MCF 10A (cell line): ENCODE data around the gene FGF18. TPM values are rescaled to one million over a fixed set of nuclear protein-coding genes. Genes with fewer than 3 reads are reported as not detected.
"Not testable (repeated sequence)": the region's sequence is repeated elsewhere in the genome, so short reads cannot be mapped to it uniquely, and the experiment has no call there.

Source experiments
- BruUV-seq: library from RNA; stranded (reverse); fragments of 400-500 nt; replicated peaks from 2 replicates; lab custom pipeline; 2021; lab: Mats Ljungman, UMichigan
- CTCF ChIA-PET: fragments of 300-600 bp; sonication (Branson Sonifier 250); formaldehyde crosslinking; extraction: SDS; loops from one replicate; lab custom pipeline; 2021; ENCODE audit warnings: antibody characterized with exemption, inconsistent platforms; lab: Yijun Ruan, JAX
- POLR2A ChIA-PET: fragments of 300-600, 350-650 bp; sonication (Branson Sonifier 250); formaldehyde crosslinking; extraction: SDS; loops from one replicate; lab custom pipeline; 2020; ENCODE audit warnings: antibody characterized with exemption, inconsistent platforms; lab: Yijun Ruan, JAX
- DNase-seq: peaks from one replicate; pipeline ENCODE4 v3.0.0-alpha.2; 2018; ENCODE audit not compliant: unreplicated experiment
- H3K27ac Mint-ChIP-seq: one replicate; pipeline ENCODE4 v1.8.0; 2022; ENCODE audit warnings: mild to moderate bottlenecking, low read depth, mixed read lengths; ENCODE audit not compliant: unreplicated experiment
- H3K27me3 Mint-ChIP-seq: one replicate; pipeline ENCODE4 v1.8.0; 2022; ENCODE audit warnings: mixed read lengths; ENCODE audit not compliant: insufficient read depth, unreplicated experiment
- H3K36me3 Mint-ChIP-seq: one replicate; pipeline ENCODE4 v1.8.0; 2022; ENCODE audit warnings: mild to moderate bottlenecking, moderate library complexity, mixed read lengths; ENCODE audit not compliant: insufficient read depth, unreplicated experiment
- H3K4me1 Mint-ChIP-seq: one replicate; pipeline ENCODE4 v1.8.0; 2022; ENCODE audit warnings: mixed read lengths; ENCODE audit not compliant: insufficient read depth, unreplicated experiment
- H3K4me3 Mint-ChIP-seq: one replicate; pipeline ENCODE4 v1.8.0; 2022; ENCODE audit warnings: mild to moderate bottlenecking, moderate library complexity, mixed read lengths; ENCODE audit not compliant: unreplicated experiment
- H3K9me3 Mint-ChIP-seq: one replicate; pipeline ENCODE4 v1.8.0; 2022; ENCODE audit warnings: mixed read lengths; ENCODE audit not compliant: unreplicated experiment
- intact Hi-C: fragments of 100-400 bp; cut with micrococcal nuclease; formaldehyde crosslinking; loops from 2 replicates; pipeline ENCODE4 v1.14.1; 2022
- total RNA-seq: library from RNA; stranded (reverse); gene quantifications from 2 replicates; pipeline ENCODE4 v1.2.3, GENCODE V29; 2022
- TF ChIP-seq, protein P1 (sequence below): fragments of 200-600 bp; IDR thresholded peaks from one replicate; pipeline ENCODE4 v1.8.0; 2022; ENCODE audit warnings: antibody characterized with exemption, mild to moderate bottlenecking; ENCODE audit not compliant: unreplicated experiment

Gene FGF18
- total RNA-seq, 1 experiment from 2014 or later: not detected

DNA sequence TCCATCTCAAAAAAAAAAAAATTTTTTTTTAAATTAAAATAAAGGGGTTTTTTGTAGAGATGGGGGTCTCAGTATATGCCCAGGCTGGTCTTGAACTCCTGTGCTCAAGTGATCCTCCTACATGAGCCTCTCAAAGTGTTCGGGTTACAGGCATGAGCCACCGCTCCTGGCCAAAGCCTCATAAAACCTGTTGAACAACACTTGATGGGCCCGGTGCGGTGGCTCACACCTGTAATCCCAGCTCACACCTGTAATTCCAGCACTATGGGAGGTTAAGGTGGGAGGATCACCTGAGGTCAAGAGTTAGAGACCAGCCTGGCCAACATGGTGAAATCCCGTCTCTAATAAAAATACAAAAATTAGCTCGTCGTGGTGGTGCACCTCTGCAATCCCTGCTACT lies 39.5 kb upstream of the FGF18 start:
- no peak overlapping the region for H3K4me3 Mint-ChIP-seq
- no peaks in the 10 kb centered on the region for H3K27me3 Mint-ChIP-seq
- TF ChIP-seq, protein P1, sequence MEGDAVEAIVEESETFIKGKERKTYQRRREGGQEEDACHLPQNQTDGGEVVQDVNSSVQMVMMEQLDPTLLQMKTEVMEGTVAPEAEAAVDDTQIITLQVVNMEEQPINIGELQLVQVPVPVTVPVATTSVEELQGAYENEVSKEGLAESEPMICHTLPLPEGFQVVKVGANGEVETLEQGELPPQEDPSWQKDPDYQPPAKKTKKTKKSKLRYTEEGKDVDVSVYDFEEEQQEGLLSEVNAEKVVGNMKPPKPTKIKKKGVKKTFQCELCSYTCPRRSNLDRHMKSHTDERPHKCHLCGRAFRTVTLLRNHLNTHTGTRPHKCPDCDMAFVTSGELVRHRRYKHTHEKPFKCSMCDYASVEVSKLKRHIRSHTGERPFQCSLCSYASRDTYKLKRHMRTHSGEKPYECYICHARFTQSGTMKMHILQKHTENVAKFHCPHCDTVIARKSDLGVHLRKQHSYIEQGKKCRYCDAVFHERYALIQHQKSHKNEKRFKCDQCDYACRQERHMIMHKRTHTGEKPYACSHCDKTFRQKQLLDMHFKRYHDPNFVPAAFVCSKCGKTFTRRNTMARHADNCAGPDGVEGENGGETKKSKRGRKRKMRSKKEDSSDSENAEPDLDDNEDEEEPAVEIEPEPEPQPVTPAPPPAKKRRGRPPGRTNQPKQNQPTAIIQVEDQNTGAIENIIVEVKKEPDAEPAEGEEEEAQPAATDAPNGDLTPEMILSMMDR: no peak
- ChIA-PET POLR2A (interaction anchor here (0.6 kb wide), 1 partner anchor 8 kb away, joined by 3 read pairs; no protein-coding TSS in a partner anchor), CTCF (interaction anchor here (0.6 to 1.7 kb wide), 3 partner anchors 13 to 42 kb away, joined by 3 to 9 read pairs (median 6); no protein-coding TSS in a partner anchor)
- intact Hi-C loops: no loop called here
- H3K36me3 Mint-ChIP-seq: no peaks in the 10 kb centered on the region
- DNase-seq: no peak
- no peak overlapping the region for H3K27ac Mint-ChIP-seq
- BruUV-seq: no TSS peak
- no peaks in the 10 kb centered on the region for H3K9me3 Mint-ChIP-seq
- H3K4me1 Mint-ChIP-seq: peaks cover 3% of the 10 kb centered on the region

GRCh38 chr5:171384416-171384815 lies 35.0 kb upstream of the FGF18 start:
- POLR2A ChIA-PET, H3K27ac Mint-ChIP-seq, intact Hi-C loops, BruUV-seq, H3K9me3 Mint-ChIP-seq, H3K4me3 Mint-ChIP-seq, H3K27me3 Mint-ChIP-seq, CTCF ChIA-PET, H3K4me1 Mint-ChIP-seq: not testable (repeated sequence)
- DNase-seq: peak; percentile 38
- H3K36me3 Mint-ChIP-seq: peaks cover 24% of the 10 kb centered on the region

- not testable (repeated sequence) for H3K27me3 Mint-ChIP-seq
Observed at GRCh38 chr5:171384999-171385398, 34.4 kb upstream of the FGF18 start.

GRCh38 chr5:171386006-171386671 lies 33.3 kb upstream of the FGF18 start:
- peaks cover 23% of the 10 kb centered on the region for H3K4me1 Mint-ChIP-seq
- peaks cover 42% of the 10 kb centered on the region for H3K36me3 Mint-ChIP-seq
- CTCF ChIA-PET: interaction anchor here (0.6 to 1.0 kb wide), 5 partner anchors 595 to 1519 kb away, joined by 3 to 5 read pairs (median 4); no protein-coding TSS in a partner anchor
- TF ChIP-seq, protein P1: no peak
- POLR2A ChIA-PET: interaction anchor here (0.6 to 4.9 kb wide), 15 partner anchors 8 to 897 kb away, joined by 3 to 38 read pairs (median 3); partner anchors contain the start of genes FBXW11 and UBTD2
- H3K27ac Mint-ChIP-seq: no peak overlapping the region
- no TSS peak for BruUV-seq
- no peak for DNase-seq
- H3K4me3 Mint-ChIP-seq: peak overlapping the region; percentile 99
- no peaks in the 10 kb centered on the region for H3K9me3 Mint-ChIP-seq
- intact Hi-C loops: no loop called here
- no peaks in the 10 kb centered on the region for H3K27me3 Mint-ChIP-seq

More at GRCh38 chr5:171384999-171385398, 34.4 kb upstream of the FGF18 start:
- BruUV-seq, CTCF ChIA-PET, H3K4me3 Mint-ChIP-seq, H3K9me3 Mint-ChIP-seq, intact Hi-C loops, H3K27ac Mint-ChIP-seq: not testable (repeated sequence)
- Mint-ChIP-seq H3K36me3 (peaks cover 30% of the 10 kb centered on the region), H3K4me1 (peaks cover 13% of the 10 kb centered on the region)
- POLR2A ChIA-PET: interaction anchor here (0.6 to 1.4 kb wide), 2 partner anchors 10 to 11 kb away, joined by 3 to 4 read pairs; no protein-coding TSS in a partner anchor
- peak; percentile 69 for DNase-seq

GRCh38 chr5:171386861-171387344 lies 32.5 kb upstream of the FGF18 start:
- Mint-ChIP-seq H3K4me3 (peak overlapping the region; percentile 99), H3K27ac (peak overlapping the region; percentile 99), H3K27me3 (no peaks in the 10 kb centered on the region), H3K36me3 (peaks cover 49% of the 10 kb centered on the region), H3K4me1 (peaks cover 31% of the 10 kb centered on the region), H3K9me3 (no peaks in the 10 kb centered on the region)
- intact Hi-C loops: no loop called here
- CTCF ChIA-PET: interaction anchor here (0.6 to 1.0 kb wide), 5 partner anchors 294 to 1055 kb away, joined by 3 to 4 read pairs (median 3); no protein-coding TSS in a partner anchor
- POLR2A ChIA-PET: interaction anchor here (0.7 to 4.9 kb wide), 21 partner anchors 9 to 909 kb away, joined by 3 to 38 read pairs (median 4); partner anchors contain the start of genes FBXW11 and UBTD2
- no peak for DNase-seq
- TF ChIP-seq, protein P1: no peak
- TSS peak; percentile 95 for BruUV-seq
